NCI-H446 (cell line): Measurements from ENCODE around the gene CRAMP1.
A peak's percentile ranks its signal among the peaks of the same experiment; 100 is the strongest.
"Not testable (repeated sequence)": the region's sequence is repeated elsewhere in the genome, so short reads cannot be mapped to it uniquely, and the experiment has no call there.

ENCODE experiments used
- DNase-seq, 2 experiments: peaks; one replicate each; lab custom pipeline; 2025; lab: John Stamatoyannopoulos, UW

The CRAMP1 gene, protein sequence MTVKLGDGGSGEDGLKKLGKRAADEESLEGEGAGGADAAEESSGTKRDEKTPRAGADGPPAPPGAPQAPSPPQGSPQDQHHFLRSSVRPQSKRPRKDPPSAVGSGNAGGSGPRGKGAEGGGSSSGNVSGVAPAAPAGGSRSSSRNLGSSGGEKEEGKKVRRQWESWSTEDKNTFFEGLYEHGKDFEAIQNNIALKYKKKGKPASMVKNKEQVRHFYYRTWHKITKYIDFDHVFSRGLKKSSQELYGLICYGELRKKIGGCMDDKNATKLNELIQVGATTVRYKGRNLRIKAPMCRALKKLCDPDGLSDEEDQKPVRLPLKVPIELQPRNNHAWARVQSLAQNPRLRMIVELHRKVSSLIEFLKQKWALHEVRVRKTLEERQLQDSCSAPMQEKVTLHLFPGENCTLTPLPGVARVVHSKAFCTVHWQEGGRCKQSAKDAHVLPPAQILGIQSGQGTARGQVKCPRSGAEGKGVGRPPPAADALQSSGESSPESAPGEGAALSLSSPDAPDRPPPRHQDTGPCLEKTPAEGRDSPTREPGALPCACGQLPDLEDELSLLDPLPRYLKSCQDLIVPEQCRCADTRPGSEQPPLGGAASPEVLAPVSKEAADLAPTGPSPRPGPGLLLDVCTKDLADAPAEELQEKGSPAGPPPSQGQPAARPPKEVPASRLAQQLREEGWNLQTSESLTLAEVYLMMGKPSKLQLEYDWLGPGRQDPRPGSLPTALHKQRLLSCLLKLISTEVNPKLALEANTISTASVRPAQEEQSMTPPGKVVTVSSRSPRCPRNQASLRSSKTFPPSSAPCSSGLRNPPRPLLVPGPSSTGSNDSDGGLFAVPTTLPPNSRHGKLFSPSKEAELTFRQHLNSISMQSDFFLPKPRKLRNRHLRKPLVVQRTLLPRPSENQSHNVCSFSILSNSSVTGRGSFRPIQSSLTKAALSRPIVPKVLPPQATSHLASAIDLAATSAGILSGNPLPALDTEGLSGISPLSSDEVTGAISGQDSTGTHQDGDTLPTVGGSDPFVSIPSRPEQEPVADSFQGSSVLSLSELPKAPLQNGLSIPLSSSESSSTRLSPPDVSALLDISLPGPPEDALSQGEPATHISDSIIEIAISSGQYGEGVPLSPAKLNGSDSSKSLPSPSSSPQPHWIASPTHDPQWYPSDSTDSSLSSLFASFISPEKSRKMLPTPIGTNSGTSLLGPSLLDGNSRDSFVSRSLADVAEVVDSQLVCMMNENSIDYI (N-terminal part only)

DNA sequence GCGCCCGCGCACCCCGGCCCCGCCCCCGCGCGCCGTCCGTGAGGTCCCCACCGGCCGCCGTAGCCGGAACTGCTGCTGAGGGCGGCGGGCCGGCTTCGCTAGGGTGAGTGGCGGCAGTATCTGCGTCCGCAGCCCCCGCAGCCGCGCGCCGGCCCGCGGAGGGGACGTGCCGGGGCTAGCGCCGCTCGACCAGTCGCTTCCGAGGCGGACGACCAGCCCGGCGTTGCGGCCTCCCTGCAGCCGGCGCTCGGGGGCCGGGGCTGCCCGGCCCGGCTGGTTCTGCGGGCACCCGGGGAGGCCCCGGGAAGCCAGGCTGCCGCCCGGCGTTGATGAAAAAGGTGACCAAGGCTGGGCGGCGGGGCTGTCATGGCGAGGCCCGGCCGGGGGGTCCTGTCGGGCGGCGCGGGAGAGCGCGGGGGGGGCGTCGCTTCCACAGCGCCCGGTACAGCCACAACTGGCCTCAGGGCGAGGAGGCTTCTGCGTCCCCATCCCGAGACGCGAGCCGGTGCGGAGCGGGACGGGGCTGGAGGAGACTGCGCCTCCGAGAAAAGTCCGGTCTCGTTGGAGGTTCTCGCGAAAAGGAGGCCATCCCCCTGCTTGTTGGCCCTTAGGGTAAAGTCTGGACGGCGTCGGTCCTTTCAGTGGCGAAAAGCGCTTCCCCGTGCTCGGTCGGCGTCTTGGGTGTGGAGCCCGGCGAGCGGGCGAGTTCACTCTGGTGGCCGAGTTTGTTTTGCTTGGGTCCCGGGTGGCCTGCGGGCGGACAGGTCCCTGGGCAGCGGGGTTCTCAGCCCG is at the start of gene CRAMP1:
TSS of gene CRAMP1 (plus strand) at position 41 of the 792 bp plus-strand sequence. CDS start 2,280 bp downstream, outside the sequence.
- no peak for DNase-seq

DNA sequence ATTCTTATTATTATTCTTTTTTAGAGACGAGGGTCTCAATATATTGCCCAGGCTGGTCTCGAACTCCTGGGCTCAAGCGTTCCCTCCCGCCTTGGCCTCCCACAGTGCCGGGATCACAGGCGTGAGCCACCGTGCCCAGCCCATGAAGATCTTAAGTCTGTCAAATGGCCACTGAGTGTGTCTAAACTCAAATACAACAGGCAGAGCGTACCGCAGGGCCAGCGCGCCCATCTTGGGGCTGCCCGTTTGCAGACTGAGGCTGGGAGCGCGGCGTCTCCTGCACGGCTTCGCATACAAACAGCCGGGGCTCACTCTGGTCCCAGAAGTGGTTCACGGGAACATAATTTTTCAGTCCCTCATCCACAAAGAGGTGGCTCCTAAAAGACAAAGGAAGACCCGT is 48.4 kb upstream of the CRAMP1 start:
- DNase-seq, result no peak

DNA sequence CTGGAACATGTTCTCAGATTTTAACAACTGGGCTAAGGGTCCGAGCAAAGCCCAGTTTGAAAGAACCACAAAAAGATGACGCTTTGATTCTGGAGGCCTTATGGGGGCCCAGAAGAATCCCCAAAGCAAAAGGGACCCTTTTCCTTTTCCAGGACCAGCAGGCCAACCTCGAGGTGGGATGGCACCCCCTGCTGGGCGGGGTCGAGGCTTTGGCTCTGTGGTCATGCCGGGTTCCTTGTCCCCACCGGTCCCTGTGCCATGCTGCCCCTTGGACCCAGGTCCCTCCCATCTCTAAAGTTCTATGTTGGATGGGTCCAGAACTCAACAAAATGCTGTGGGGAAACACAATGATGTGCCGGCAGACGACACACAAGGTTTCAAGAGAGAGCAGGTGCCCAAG is 47.8 kb upstream of the CRAMP1 start:
- DNase-seq, result no peak

DNA sequence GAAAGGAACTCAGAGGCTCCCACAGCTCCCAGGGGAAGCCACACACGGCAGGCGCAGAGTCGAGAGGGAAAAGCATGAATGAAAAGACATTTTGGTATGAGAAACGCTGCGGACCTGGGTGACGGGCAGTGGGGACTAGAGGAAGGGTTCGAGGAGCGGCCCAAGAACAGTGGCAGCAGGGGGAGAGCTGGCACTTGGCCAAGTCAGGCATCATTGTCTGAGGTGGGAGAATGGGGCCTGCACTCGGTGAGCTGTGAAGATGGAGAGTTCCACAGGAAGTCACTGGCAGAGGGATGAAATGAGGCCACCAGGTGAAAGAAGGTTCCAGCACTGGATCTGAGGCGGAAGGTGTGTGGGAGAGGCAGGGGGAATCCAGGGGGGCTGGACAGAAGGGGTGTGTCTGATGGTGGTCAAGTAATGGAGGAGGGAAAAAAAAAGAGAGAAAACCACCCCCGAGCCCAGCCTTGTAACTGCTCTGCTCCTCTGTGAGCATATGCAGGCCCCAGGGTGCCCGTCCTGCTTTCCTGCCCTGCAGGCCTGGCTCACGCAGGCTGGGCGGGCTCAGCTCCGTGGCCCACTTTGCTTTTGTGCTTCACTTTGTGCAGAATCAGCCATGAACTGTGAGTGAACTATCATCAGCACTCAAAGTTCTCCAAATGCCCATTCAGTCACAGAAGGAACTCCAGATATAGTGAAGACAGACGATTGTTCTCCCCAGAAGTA is 46.9 kb upstream of the CRAMP1 start:
- no peak for DNase-seq

DNA sequence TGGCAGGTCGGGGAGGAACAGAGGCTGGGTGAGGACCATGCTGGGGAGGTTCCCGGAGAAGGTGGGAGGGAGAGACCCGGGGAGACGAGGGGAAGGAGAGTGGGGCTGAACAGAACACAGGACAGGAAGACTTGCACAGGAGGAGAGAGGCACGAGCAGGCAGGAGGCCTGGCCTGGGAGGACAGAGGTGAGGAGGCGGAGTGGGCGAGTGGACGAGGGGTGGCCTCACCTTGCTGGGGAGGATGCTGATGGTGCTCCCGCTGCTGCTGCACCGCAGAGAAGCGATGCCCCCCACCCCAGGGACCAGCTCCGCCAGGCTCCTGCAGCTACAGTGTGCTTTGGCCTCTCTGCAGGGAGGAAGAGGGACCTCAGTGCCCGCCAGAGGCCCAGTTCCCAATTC is 44.2 kb upstream of the CRAMP1 start:
- DNase-seq, result no peak

DNA sequence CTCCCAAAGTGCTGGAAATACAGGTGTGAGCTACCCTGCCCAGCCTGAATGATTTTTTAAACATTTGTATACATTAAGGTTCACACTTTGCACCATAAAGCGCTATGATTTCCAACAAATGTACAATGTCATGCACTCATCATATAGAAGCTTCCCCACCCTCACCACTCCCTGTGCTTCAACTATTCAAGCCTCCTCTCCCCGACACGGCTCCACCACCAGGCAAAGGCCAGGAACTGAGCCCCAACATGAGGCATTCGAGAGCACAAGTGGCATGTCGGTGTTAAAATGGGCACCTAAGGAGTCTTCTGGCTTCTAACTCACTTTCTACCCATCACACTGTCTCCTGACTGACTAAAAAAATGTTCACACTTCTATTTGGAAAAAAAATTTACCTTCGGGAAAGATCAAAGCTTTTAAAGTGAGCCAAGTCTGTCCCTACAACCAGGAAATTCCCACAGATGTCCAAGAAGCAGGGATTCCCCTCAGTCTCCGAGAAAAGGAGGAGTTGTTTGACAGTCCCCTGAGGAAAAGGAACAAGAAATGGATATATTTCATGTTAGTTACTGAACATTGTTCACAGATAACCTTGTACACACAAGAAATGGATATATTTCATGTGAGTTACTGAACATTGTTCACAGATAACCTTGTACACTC is 41.0 kb upstream of the CRAMP1 start:
- no peak for DNase-seq

DNA sequence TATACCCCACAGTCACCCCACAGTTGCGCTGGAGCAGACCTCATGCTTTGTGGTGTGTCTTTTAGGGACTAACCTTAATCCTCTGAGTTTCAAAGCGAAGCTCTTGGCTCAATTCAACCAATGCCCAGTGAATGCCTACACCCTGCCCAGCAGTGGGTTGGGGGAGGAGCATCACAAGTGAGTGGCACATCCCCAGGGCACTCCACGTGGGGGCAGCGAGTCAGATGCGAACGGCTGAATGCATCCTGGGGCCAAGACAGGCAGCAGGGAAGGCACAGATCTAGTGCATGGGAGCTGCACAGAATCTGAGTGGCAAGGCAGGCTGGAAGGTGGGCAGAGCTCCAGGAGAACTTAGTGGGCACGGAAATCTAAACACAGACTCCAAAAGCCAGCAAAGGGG is 39.5 kb upstream of the CRAMP1 start:
- no peak for DNase-seq

DNA sequence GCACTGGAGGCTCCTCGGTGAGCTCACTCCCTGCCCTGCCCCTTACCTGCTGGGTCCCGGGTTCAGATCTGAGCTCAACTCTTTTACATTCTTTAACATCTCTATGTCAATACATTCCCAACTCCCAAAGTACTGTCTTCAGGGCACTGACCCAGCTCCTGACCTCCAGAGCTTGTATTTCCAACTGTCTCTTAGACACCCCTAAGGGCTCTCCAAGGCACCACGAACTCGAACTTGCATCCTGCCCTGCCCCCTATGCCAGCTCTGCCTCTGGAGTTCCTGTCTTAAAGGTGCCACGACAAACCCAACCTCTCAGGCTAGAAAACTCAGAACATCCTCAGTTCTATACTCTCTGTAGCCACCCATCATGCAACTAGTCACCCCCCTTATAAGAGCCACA is 38.9 kb upstream of the CRAMP1 start:
- no peak for DNase-seq

DNA sequence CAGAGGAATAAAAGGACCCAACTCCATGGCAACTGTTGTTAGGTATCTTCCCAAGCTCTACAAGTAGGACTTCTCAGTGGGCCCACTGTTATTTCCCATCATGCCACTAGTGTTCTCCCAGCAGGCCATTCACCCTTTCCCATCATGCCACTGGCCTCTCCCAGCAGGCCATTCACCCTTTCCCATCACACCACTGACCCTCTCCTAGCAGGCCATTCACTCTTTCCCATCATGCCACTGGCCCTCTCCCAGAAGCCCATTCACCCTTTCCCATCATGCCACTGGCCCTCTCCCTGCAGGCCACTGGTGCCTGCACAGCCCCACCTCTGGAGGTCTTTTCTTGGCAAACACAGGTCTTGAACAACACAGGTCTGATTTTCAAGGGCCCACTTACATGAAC is 36.6 kb upstream of the CRAMP1 start:
- DNase-seq, result no peak

DNA sequence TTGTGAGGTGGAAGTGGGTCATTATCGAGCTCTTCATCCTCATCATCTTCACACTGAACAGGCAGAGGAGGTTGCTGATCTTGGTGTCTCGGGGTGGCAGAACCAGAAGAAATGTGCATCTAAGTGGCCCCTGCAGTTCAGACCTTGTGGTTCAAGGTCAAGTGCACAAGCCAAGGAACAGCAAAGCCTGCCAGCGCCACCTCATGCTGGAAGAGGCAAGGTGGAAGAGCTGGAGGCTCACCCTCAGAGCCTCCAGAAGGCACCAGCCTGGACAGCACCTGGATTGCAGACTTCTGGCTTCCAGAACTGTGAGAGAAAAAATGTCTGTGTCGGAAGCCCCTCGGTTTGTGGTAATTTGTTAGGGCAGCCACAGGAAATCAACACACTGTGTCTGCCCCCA is 32.9 kb upstream of the CRAMP1 start:
- DNase-seq, result no peak

DNA sequence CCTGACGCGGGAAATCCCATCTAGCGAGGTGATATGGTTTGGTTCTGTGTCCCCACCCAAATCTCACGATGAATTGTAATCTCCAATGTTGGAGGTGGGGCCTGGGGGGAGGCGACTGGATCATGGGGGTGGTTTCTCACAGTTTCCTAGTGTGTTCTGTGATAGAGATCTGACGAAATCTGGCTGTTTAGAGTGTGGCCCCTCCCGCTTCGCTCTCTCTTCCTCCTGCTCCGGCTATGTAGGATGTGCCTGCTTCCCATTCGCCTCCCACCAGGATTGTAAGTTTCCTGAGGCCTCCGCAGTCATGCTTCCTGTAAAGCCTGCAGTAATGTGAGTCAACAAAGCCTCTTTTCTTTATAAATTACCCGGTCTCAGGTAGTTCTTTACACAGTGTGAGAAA is 31.9 kb upstream of the CRAMP1 start:
- no peak for DNase-seq

DNA sequence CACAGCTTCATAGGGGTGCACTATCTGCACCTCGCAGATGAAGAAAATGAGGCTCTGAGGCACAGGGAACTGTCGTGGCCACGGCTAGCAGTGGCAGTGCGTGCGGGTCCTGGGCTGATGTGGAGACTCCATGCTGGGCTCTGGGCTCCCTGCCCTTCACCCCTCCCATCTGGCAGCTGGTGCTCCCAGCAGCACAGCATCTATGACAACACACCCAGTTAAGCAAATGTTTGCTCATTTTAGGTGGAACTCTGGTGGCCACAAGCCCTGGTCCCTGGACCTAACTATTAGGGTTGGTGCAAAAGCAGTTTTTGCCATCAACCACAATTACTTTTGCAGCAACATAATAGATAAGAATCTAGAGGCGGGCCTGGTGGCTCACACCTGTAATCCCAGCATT is 31.2 kb upstream of the CRAMP1 start:
- peak in 1 of 2 experiments; percentile 9 for DNase-seq

DNA sequence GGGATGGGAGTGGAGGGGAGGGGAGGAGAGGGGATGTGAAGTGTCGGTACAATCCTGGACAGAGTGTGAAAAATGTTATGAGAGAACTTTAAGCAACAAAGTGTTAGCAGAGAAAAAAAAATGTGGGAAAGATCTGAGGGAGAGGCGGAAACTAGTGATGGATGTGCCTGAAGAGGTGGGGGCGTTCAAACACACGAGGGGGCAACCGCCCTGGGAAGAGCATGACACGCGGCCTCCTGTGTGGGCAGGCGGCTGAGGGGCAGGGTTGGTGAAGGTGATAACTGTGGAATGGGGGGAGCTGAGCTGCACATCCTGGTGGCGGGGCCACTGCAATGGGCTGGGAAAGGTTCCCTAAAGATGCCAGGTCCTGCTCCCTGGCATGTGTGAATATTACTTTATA is 30.4 kb upstream of the CRAMP1 start:
- no peak for DNase-seq

DNA sequence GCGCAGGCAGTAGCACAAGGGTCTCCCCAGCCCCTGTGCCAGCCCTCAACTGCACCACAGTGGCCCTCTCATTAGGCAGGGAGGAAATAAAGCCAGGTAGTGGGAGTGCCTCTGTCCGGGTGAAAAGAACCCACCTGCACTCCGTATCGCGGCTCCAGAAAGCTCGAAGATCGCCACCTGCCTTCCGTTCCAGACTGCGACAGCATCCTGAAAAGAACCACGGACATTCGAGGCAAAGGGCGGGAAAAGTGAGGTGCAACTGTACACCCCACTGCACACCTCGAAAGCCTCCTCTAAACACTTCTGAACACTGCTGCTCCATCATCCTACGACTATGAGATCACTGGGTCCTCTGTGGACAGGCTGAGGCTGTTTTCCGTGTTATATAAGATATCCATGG is 29.0 kb upstream of the CRAMP1 start:
- DNase-seq, result no peak

DNA sequence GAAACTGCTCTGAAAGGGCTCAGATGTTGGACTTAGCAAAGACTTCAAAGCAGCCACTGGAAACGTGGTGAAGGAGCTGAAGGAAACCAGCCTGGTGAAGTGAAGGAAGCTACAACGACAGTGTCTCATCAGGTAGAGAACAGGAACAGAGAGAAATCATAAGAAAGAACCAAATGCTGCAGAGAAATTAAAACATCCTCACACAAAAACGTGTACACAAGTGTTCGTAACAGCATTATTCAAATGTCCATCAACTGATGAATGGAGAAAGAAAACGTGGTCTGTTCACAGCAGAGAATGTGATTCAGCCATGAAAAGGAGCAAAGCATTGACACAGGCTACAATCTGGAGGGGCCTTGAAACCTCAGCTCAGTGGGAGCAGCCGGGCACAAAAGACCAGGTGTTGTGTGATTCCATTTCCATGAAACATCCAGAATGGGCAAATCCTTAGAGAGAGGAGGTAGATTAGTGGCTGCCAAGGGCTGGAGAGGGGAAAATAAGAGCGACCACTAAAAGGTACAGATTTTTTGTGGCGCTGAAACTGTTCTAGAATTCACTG is 27.2 kb upstream of the CRAMP1 start:
- no peak for DNase-seq

DNA sequence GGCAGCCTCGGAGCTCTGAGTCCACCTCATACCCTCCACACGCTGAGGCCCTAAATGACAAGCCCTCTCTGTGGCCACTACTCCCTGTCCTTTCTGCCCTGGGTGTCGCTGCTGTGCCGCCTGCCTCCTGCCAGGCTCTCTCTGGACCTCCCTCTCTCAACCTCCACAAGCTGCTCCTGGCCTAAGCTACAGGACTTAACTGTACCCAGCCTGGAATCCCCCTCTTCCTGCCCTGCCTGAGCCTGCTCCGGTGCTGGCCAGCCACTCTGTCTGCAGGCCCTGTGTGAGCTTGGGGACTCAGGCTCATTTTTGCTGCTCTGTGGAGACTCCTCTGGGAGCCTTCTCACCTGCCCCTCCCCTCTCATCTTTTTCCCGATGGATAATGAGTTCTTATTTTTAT is 21.8 kb upstream of the CRAMP1 start:
- DNase-seq, result no peak

DNA sequence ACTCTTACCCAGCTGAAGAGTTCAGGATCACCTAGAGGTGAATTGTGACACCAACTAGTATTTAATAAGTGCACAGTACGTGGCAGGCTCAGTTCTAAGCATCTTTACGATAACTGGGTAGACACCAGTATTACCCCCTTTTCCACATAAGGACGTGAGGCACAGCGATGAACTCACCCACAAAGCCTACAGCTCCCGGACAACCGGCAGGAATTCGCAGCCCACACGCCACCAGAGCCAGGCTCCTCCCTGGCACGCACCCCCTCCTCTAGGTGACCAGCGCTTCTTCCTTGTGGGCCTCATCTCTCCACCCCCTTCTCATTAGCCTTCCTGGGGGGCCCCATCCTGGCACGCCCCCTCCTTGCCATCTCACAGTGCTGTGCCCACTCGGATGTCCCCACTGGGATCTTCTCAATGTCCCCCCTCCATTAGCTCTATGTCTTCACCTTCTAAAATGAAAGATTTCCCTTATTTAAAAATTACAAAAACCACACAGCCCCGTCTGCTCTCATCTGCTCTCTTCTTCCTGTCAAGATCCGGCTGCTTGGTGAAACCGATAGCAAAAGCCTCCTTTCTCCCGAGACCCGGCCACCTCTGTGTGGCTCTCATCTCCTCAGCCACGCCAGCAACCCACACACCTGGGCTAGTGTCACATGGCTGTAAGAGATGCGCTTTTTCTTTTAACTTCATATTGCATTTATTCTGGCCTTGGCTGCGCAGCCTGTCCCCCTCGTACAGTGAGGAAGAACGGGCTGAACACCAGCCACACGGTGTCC is 21.0 kb upstream of the CRAMP1 start:
- no peak for DNase-seq

DNA sequence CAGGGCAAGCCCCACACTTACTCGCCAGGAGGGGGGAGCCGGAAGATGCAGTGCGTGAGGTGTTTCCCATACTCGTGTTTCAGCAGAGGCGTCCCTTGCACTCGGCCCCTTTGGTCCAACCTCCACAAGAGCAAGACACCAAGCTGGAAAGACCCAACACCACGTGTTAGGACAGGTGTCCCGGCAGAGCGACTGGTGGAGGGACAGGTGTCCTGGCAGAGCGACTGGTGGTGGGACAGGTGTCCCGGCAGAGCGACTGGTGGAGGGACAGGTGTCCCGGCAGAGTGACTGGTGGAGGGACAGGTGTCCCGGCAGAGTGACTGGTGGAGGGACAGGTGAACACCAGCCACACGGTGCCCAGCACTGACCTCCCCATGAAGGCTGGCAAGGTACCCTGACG is 19.7 kb upstream of the CRAMP1 start:
- no peak for DNase-seq

DNA sequence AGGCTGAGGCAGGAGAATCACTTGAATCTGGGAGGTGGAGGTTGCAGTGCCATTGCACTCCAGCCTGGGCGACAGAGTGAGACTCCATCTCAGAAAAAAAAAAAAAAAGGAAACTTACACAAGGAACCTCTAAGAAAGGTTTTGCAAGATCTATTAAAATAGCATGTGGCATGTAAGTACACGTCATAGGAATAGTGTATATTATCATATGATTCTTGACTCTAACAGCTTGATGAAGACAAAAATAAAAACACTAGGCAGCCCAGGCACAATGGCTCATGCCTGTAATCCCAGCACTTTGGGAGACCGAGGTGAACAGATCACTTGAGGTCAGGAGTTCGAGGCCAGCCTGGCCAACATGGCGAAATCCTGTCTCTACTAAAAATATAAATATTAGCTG is 16.6 kb upstream of the CRAMP1 start:
- DNase-seq, result not testable (repeated sequence)
